ENCODE results near the gene ZFTA.
"Not testable (repeated sequence)": the region's sequence is repeated elsewhere in the genome, so short reads cannot be mapped to it uniquely, and the experiment has no call there.

Gene ZFTA

DNA sequence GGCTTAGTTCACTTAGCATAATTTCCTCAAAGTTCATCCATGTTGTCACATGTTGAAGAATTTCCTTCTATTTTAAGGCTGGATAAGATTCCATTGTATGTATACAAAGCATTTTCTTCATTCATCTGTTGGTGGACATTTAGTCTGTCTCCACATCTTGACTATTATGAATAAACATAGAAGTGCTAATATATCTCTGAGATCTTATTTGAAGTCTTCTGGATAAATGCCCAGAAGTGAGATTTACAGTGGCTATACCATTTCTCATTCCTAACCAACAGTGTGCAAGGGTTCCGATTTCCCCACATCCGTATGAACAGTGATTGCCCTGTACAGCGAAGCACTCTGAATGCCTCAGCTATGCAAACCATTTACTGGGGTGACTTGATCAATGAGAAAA lies 6.6 kb upstream of the ZFTA start:
- no peak for DNase-seq (ENCODE audit: low read depth)

DNA sequence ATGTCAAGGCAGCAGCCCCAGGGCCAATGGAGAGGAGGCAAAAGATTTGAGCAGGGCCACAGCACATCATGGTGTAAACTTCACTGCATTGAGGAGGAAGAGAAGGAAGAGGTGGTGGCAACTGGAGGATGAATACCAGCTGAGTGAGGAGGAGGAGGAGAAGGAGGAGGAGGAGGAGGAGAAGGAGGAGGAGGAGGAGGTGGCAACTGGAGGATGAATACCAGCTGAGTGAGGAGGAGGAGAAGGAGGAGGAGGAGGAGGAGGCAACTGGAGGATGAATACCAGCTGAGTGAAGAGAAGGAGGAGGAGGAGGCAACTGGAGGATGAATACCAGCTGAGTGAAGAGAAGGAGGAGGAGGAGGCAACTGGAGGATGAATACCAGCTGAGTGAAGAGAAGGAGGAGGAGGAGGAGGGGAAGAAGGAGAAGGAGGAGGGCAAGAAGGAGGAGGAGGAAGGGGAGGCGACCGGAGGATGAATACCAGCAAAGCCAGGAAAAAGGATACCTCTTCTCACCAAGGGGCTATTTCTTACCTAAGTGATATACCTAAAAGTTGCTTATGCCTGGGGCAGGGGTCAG lies 3.3 kb upstream of the ZFTA start:
- not testable (repeated sequence) for DNase-seq (ENCODE audit: low read depth)

DNA sequence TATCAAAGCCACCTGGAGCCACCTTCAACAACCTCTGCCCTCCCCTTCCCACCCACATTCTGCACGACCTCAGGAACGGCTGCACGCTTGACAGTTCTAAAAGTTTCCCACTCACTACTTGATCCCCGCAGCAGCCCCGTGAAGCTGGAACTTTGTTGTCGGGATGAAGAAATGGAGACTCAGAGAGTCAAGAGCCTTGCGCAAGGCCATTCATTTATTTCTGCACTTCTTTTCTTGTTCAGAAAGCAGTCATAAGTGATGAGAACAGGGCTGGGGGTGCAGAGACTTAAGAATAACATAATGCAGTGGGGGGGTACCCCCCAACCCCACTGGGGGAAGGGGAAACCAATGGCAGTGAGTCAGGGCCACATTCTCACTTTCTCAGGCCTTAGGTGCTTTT lies 2.2 kb upstream of the ZFTA start:
- DNase-seq (ENCODE audit: low read depth), result no peak

DNA sequence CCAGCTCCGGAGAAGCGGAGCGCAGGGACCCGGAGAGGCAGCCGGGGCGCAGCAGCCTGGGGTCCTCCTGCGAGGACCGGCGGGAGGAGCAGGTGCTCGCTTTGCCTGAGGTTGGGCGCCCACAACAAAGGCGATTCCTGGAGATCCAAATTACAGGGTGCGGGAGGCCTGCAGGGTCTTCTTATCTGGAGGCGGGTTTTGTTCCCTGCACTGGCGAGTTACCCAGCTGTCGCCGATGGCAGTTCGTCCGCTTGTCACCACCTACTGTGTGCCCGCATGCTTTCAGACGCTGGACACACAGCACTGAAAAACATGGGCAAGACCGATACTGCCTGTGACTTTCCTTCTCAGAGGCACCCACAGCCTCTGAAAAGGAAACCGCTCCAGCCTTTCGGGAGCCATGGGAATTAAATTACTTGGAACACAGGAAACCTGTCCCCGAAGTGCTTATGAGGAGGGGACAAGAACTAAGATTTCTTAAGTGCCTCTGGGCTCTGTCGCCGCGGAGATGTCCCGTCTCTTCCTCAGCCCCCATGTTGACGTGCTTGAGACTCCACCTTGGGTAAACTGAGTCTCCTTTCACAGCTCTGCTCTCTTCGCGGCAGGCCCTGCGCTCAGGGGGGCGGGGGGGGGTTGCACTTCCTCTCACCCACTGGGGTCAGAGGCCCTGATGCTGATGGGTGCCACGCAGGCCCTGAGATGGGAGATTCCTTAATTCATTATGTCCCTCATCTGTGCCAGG lies 1.3 kb upstream of the ZFTA start:
- no peak for DNase-seq (ENCODE audit: low read depth)

DNA sequence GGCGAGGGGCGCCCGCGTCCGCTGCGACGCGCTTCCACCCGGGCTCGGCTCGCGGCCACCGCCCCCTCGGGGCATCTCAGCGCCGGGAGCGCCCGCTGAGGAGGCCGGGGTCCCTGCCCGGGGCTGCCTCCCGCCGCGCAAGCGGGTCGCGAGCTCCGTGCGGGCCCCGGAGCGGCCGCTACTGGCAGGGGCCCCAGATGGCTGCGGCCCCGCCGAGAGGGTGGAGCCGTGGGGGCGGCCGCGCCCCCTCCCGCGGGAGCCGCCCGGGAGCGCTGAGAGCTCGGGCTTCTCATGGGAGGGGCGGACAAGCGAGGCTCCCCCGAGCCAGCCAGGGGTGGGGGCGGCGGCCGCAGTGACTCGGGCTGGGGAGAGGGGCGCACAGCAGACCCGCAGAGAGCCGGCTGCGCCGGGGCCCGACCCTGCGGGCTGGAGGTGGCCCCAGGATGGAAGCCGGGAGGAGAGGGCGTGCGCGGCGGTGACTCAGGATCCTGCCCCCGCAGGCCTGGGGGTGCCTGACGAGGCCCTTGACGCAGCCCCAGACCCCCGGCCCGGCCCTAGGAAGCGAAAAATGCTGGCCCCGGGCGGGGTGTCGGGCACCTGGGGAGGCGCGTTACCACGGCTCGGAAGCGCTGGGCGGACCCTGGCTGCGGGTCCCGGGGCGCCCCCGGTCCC lies 603 bp upstream of the ZFTA start:
- no peak for DNase-seq (ENCODE audit: low read depth)

DNA sequence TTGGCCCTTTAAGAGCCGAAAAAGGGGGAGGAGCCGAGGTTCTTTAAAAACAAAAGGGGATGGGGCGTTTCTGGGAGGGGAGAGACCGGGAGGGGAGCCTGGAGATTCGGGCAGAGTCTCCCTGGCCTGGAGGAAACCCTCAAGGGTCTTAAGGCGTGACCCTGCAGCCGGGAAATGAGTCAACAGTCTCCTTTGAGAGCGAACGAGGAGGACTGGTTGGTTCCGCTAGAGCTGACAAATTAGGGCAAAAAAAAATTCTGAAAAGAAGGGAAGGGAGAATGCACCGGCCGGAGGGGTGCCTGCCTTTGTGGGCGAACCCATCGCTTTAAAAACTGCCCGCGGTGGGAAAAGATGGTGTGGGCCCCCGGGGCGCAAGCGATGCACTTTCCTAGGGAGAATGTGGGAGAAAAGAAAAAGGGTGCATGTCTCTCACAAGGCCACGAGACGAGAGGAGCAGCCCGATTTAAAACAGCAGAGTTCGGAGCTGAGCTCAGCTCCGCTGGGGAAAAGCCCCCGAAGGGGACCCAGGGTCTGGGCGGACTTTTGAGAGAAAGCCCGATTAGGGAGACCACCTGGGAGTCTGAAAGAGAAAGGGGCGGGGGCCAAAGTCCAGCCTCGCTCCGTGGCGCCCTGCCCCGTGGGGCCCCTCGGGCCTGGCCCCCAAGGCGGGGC lies 874 bp downstream of the ZFTA start:
- no peak for DNase-seq (ENCODE audit: low read depth)

DNA sequence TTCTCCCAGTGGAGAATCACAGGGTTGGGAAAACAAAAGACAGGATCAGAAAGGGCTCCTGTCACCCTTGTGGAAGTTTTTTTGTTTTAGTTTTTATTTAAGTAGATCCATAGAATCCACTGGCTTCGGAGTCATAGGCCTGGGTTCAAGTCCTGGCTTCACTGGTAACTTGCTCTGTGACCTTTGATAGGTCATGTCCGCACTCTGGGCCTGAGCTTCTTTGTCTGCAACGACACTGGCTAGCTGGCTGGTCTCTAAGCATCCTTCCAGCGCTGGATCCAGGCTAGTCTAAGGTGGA lies 1.4 kb downstream of the ZFTA start:
- no peak for DNase-seq (ENCODE audit: low read depth)

DNA sequence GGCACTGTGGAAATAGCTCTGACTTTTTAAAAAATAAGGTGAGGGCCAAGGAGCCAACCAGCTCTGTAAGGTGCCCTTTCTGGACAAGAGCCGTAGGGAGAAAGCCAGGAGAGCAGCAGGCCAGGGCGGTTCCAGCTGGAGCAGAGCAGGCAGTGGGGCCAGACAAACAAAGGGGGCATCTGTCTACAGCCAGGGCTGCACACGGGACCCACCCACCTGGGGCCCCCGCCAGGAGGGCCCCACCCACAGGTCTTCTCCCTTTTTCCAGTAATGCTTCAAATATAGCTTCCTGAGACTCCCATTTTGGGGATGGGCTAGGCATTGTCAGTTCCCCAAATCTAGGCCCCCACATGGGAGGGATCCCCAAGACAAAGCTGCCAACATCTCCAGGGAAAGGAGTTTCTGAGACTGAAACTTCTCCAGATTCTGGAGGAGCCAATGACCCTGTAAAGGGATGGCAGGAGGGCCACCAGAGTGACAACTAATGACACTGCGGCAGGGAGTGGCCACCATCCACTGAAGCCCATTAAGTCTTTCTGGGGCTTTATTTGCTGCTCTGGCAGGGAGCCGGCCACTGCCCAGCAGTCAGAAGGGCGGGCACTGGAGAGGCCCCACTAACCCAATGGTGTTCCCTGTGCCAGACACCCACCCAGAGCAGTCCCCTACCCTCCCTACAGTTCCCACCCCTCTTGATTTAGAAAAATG lies 1.9 kb downstream of the ZFTA start:
- no peak for DNase-seq (ENCODE audit: low read depth)

DNA sequence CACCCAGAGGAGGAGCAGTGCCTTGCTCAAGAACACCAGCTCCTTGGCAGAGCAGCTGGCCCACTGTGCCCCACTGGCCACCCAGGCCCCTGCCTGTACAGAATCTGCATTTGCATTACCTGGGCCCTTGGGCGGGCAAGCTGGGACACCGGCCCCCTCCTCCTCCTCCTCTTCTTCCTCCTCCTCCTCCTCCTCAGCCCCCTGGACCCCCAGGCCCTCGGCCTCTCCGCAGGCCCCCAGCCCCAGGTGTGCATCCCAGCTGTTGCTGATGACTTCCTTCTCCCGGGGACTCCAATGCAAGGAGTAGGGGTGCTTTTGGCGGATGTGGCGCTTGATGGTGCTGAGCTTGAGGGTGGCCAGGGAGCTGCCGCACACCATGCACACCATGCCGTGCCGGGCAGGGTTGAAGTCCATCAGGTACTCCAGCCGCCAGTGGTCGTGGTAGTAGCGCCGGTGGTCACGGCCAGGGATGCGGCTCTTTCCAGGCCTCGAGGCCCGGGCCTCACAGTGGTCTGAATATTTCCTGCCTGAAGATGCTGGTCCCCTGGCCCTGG lies 2.8 kb downstream of the ZFTA start:
- DNase-seq (ENCODE audit: low read depth), result no peak

DNA sequence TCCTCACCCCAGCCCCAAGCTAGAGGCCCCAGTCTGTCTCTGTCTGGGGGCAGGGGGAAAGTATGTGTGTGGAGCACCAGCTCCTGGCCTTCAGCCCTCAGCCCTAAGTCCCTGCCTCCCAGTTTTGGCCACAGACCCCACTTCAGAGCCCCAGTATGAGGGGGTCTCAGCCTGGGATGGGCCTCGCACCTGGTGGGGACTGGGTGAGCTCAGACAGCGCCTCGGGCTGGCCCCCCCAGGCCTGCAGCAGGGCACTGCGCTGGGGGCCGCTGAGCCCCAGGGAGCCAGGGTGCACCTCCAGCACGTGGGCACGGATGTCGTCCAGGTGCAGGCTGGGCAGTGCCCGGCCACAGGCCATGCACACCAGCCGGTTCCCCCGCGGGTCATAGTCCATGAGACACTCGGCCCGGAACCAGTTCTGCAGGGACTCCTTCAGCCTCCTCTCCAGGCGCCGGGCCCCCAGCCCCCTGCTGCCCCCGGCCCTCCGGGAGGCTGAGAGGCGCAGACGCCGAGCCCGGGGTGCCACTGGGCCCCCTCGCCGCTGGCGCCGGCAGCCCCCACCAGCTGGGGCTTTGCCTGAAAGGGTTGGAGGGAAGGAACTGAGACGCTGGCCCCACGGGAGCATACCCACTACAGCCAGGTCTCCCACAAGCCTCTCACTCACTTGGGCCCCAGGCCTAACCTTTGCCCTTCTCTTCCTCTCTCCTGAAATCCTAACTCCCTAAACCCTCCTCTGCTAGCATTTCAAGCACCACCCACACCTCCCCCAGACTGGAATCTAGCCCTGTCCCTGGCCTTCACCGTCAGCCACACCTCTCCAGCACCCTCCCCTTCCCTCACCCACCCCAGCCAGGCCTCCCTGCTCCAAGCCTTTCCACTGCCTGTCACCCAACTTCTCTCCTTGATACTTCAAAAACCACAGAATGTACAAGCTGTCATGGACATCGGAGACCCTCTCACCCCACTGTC lies 3.6 kb downstream of the ZFTA start:
- no peak for DNase-seq (ENCODE audit: low read depth)

DNA sequence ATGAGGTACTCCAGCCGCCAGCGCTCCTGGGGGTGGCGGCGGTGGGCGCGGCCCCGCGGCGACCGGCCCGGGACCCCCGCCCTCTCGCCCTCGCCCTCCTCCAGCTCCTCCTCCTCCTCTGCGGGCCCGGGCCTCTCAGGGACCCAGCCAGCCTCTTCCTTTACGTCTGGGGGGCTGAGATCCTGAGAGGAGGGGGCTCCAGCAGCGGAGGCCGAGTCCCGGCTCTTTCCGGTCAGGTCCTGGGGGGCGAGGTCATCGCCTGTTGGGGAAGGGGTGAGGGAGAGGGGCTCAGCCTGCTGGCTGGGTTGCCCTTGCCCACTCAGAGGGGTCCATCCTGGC lies 4.3 kb downstream of the ZFTA start:
- no peak for DNase-seq (ENCODE audit: low read depth)

DNA sequence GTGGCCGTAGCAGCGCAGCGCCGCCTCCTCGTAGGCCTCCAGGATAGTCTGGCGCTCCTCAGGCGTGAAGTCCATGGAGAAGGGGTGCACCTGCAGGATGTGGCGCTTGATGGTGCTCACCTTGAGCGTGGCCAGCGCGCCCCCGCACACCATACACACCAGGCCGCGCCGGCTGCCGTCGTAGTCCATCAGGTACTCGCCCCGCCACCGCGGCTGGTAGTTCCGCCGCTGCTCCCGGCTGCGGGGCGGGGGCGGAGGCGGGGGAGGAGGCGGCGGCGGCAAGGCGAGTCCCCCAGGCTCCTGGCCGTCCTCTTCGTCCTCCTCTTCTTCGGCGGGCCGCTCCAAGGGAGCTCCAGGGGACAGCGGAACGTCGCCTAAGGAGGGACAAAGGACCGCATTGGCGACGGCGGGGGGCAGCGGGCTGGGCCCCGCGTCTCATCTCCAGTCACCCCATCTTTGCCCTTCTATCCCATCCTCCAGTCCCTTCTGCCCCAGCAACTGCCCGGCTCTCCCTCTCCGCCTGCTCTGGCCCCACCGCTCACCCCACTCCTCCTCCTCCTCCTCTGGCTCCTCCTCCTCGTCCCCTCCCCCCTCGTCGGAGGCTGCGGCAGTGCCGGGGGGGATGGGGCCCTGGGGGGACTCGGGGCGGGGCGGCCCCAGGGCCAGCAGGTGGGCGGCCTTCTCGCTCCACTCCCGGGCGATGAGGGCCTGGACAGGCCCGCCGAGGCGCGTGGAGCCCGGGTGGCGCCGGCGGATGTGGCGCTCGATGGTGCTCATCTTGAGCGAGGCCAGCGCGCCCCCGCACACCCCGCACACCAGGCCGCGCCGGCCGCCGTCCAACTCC lies 4.9 kb downstream of the ZFTA start:
- no peak for DNase-seq (ENCODE audit: low read depth)

DNA sequence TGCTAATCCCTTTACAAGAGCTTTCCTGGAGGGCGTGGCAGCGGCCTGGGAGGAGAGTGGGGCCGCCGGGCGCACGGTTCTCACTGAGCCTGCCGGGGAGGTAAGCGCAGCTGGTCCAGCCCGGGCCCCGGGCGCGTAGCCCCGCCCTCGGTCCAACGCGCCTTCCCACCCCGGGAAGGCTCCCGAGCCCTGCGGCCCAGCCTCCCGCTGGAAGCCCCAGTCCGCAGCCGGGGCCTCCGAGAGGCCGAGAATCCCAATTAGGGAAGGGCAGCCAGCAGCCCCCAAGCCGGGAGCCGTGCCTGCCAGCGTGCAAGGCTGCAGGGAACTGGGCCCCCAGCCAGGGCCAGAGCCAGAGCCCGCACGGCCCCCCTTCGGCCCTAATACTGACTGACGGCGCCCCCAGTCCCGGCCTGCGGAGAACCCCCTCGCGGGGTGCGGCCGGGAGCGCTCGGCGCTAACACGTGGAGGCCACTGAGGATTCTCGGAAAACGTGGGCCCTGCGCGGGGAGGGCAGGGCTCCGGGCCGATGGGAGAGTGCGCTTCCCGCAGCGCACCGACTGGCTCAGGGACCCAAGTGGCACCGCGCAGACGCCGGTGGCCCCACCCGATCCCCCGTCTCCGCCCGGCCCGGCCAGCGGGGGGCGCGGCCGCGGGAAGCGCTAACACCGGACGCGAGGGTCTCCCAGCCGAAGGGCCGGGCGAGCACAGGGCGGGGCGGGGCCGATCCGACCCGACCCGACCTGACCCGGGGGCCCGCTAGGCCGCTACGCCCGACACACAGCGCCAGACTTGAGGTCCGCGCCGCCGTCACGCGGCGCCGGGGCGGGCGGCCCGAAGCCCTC lies 5.7 kb downstream of the ZFTA start:
- DNase-seq (ENCODE audit: low read depth), result no peak

DNA sequence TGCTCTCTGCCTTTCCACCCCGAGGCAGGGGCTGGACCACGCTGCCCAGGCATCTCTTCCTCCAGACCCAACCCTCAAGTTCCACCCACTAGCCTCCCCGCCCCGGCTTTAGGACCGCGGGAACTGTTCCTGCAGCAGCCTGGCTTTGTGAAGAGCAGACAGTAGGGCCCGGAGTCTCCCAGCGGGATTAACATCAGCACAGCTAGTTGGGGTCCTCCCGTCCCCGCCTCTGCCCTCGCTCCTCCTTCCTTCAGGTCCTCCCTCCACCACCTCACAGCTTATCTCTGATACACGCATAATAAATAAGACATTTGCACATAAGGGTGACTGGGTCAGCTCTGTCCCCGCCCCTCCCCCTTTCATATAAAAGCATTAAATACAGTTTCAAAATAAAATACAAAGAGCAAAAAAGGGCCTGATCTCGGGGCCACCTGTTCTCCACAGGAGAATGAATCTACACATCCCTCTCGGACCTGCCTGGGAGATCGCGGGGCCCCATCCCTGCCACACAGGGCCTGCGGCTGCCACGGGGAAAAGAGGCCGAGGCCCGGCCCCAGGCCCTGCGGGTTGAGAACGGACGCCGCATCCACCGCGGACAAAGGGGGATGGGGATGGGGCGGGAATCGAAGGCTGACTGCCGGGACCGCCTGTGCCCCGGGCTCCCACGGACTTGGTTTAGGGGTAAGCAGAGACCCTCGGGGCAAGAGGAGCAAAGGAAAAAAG lies 6.5 kb downstream of the ZFTA start:
- no peak for DNase-seq (ENCODE audit: low read depth)

DNA sequence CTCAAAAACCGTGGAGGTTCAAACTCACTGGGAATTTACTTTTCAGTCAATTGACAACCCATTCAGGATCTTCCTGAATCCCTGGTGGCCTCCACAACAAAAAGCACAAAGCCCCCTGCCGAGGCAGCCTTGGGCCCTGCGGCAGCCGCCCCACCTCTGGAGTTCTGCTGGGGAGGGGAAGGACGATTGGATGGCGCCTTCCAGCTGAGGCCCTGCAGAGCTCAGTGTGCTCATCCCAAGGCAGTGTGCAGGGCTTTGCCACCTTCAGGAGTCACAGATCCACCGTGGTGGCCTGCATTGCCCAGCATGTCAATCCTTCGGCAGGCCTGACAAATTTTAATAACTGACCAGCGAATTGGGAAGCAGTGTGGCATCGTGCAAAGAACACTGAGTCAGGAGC lies 7.4 kb downstream of the ZFTA start:
- DNase-seq (ENCODE audit: low read depth), result no peak

DNA sequence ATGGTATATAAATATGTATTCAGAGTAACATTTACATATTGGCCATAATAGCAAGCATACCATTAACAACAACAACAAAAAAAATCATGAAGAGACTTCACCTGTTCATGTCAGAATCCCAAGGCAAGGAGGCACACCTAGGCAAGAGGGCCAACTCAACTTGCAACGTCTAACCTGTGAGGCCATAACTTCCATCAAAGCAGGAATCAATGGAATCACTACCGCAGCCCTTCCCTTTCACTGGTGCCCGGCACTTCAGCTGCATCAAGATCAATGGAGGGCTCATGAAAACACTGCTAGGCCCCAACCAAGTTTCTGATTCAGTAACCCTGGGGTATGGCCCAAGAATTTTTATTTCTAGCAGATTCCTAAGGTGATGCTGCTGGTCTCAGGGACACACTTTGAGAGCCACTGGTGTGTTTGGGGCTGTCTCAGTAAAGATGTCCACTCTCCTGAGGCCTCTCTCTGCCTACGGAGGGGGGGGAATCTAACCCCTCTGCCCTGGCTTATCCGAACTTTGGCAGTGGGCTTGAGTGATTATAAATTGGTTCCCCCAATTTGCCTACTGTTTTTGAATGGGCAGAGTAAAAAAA lies 8.0 kb downstream of the ZFTA start:
- no peak for DNase-seq (ENCODE audit: low read depth)

DNA sequence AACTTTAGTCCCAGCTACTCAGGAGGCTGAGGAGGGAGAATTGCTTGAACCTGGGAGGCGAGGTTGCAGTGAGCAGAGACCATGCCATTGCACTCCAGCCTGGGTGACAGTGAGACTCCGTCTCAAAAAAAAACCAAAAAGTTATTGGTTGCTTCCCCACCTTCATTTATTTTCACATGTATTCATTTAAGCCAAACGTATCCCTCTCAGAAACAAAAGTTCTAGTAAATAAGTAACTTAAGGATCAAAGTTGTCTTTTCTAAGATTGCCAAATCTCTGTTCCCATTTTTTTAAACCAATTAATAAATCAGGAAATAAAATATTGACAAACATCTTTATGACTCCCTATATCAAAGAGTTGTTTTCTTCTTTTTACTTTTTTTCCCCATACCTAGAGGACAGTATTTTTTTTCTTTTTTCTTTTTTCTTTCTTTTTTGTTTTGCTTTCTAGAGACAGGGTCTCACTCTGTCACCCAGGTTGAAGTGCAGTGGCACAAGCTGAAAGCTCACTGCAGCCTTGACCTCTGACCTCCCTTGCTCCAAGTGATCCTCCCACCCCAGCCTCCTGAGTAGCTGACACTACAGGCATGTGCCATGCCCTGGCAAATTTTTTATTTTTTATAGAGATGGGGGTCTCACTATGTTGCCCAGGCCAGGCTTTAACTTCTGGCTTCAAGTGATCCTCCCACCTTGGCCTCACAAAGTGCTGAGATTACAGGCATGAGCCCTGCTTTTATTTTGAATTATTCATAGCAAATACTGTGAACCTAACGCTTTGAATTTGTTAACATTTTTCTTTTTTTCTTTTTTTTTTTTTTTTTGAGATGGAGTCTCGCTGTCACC lies 11.4 kb downstream of the ZFTA start:
- DNase-seq (ENCODE audit: low read depth), result no peak
